ENCODE data around the gene INPP5K. TPM values are rescaled to one million over a fixed set of nuclear protein-coding genes. Genes with fewer than 3 reads are reported as not detected.

The INPP5K gene
- total and polyA plus RNA-seq, 10 of the 15 experiments (the other 5 are each of a cell fraction or from before 2014, with no cell fraction given): 0.58 to 41.2 (median 23.3) TPM

GRCh38 chr17:1563786-1564613 lies 47.6 kb upstream of the INPP5K start:
- no peak overlapping the region for H3K9ac ChIP-seq (ENCODE audit: control insufficient read depth, insufficient read depth, low read length)

More at GRCh38 chr17:1563786-1564613, 47.6 kb upstream of the INPP5K start:
- ChIA-PET CTCF (interaction anchor here (1.1 to 3.8 kb wide), 3 partner anchors 9 to 198 kb away, joined by 4 to 22 read pairs (median 4); partner anchors contain the start of gene SLC43A2), SMC1A (ENCODE audit: uncharacterized antibody, unreplicated experiment) (no interaction called here), POLR2A (interaction anchor here (0.7 kb wide), 1 partner anchor 131 kb away, joined by 5 read pairs; no protein-coding TSS in a partner anchor), RAD21 (ENCODE audit: unreplicated experiment) (interaction anchor here (0.6 kb wide), 1 partner anchor 68 kb away, joined by 3 read pairs; no protein-coding TSS in a partner anchor)
- Histone ChIP-seq H2AFZ (ENCODE audit: control insufficient read depth, low read depth, low read length) (no peak overlapping the region), H3K4me3 (no peak overlapping the region), H3K36me3 (ENCODE audit: control insufficient read depth in 2 of 2, insufficient read depth in 2 of 2, low read length in 1 of 2) (peaks cover 0 to 3% of the 10 kb centered on the region in 2 experiments; a peak in 2 of 4 replicates), H3K79me2 (ENCODE audit: control insufficient read depth, insufficient read depth, low read length) (peaks cover 32% of the 10 kb centered on the region), H3K4me1 (ENCODE audit: control insufficient read depth, insufficient read depth, low read length) (peaks cover 20% of the 10 kb centered on the region), H3K27ac (ENCODE audit: control insufficient read depth, insufficient read depth) (no peak overlapping the region), H3K9me3 (replicated peaks; ENCODE audit: control insufficient read depth, insufficient read depth, low read length) (no peaks in the 10 kb centered on the region), H4K20me1 (ENCODE audit: control insufficient read depth, insufficient read depth) (peaks cover 6% of the 10 kb centered on the region; the same call in 1 of the 2 replicates), H3K27me3 (replicated peaks in 1 of 2; ENCODE audit: control insufficient read depth in 2 of 2, insufficient read depth in 2 of 2, low read length in 1 of 2) (no peaks in the 10 kb centered on the region), H3K4me2 (ENCODE audit: control insufficient read depth, insufficient read depth) (no peak overlapping the region)
- BruUV-seq (replicated peaks): no TSS peak
- DNase-seq (ENCODE audit: low read depth, low spot score) (no peak), ATAC-seq (no peak), FAIRE-seq (no peak)
- no peak for TF ChIP-seq BCLAF1 (IDR thresholded peaks at IDR 0.05)
- WGBS (ENCODE audit: insufficient coverage, insufficient replicate concordance, low lambda C conversion rate, missing lambda C conversion rate): 76% methylated on average over 19 of the region's 19 CpGs
- intact Hi-C loops (cut with micrococcal nuclease; ENCODE audit: unreplicated experiment) (loop anchor here (5.0 kb wide), 1 partner anchor 153 kb away; no protein-coding TSS in a partner anchor), in situ Hi-C loops (cut with MboI) (no loop called here)
